ENCODE data around the gene MTPN. TPM values are rescaled to one million over a fixed set of nuclear protein-coding genes. Genes with fewer than 3 reads are reported as not detected.

The MTPN gene
- total and polyA plus RNA-seq, 9 donors, result 48.6 to 117 (median 101) TPM

DNA sequence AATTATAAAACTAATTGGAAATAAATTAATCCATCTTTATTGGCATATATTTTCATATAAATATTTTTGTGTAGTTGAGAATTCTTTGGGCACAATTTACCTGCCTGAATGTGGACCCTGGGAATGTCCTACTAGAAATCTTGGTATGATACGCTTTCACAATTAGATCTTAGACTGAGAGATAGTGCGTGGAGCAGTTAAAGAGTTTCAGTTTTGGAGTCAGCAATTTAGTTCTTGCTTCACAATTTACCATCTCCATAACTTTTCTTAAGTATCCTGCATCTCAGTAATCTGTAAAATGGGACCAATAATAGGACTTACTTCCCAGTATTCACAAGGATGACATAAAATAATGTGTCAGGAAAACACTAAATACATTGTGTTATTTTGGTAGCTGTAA lies 2.0 kb downstream of the MTPN start:
- DNase-seq, result no peak
- Histone ChIP-seq H3K27ac (ENCODE audit: low read length) (no peak overlapping the region), H3K27me3 (ENCODE audit: control insufficient read depth, insufficient read depth, low read length) (no peaks in the 10 kb centered on the region), H3K9me3 (replicated peaks; ENCODE audit: control insufficient read depth, low read depth, low read length) (no peaks in the 10 kb centered on the region), H3K36me3 (ENCODE audit: control insufficient read depth, insufficient read depth, low read length) (peaks cover 5% of the 10 kb centered on the region), H3K4me1 (ENCODE audit: control insufficient read depth, insufficient read depth, low read length) (peaks cover 8% of the 10 kb centered on the region), H3K4me3 (ENCODE audit: low read length) (no peak overlapping the region)
- no CpG with 5 or more reads among the region's 2 CpGs for WGBS (ENCODE audit: insufficient coverage)

GRCh38 chr7:135974667-135975066 lies 2.5 kb downstream of the MTPN start:
- Histone ChIP-seq H3K4me1 (ENCODE audit: control insufficient read depth, insufficient read depth, low read length) (peaks cover 8% of the 10 kb centered on the region), H3K4me3 (ENCODE audit: low read length) (no peak overlapping the region), H3K36me3 (ENCODE audit: control insufficient read depth, insufficient read depth, low read length) (peaks cover 5% of the 10 kb centered on the region), H3K9me3 (replicated peaks; ENCODE audit: control insufficient read depth, low read depth, low read length) (no peaks in the 10 kb centered on the region), H3K27me3 (ENCODE audit: control insufficient read depth, insufficient read depth, low read length) (no peaks in the 10 kb centered on the region), H3K27ac (ENCODE audit: low read length) (no peak overlapping the region)
- no peak for DNase-seq
- no CpG with 5 or more reads among the region's 1 CpG for WGBS (ENCODE audit: insufficient coverage)

GRCh38 chr7:135971366-135971725 lies 5.8 kb downstream of the MTPN start:
- peaks cover 5% of the 10 kb centered on the region for H3K4me1 ChIP-seq (ENCODE audit: control insufficient read depth, insufficient read depth, low read length)
- H3K27me3 ChIP-seq (ENCODE audit: control insufficient read depth, insufficient read depth, low read length), result no peaks in the 10 kb centered on the region
- H3K27ac ChIP-seq (ENCODE audit: low read length), result no peak overlapping the region
- H3K4me3 ChIP-seq (ENCODE audit: low read length), result no peak overlapping the region
- H3K36me3 ChIP-seq (ENCODE audit: control insufficient read depth, insufficient read depth, low read length), result peaks cover 6% of the 10 kb centered on the region
- H3K9me3 ChIP-seq (replicated peaks; ENCODE audit: control insufficient read depth, low read depth, low read length), result no peaks in the 10 kb centered on the region
- DNase-seq, result no peak

- H3K4me1 ChIP-seq (ENCODE audit: control insufficient read depth, insufficient read depth, low read length), result peaks cover 3% of the 10 kb centered on the region
These were observed 6.3 kb downstream of the MTPN start for GRCh38 chr7:135970682-135971365.

GRCh38 chr7:135970045-135970444 lies 7.1 kb downstream of the MTPN start:
- H3K4me3 ChIP-seq (ENCODE audit: low read length), result no peak overlapping the region
- no peak for DNase-seq
- H3K36me3 ChIP-seq (ENCODE audit: control insufficient read depth, insufficient read depth, low read length), result peaks cover 6% of the 10 kb centered on the region
- no peaks in the 10 kb centered on the region for H3K9me3 ChIP-seq (replicated peaks; ENCODE audit: control insufficient read depth, low read depth, low read length)
- no peaks in the 10 kb centered on the region for H3K4me1 ChIP-seq (ENCODE audit: control insufficient read depth, insufficient read depth, low read length)
- H3K27ac ChIP-seq (ENCODE audit: low read length), result no peak overlapping the region
- WGBS (ENCODE audit: insufficient coverage), result no CpG with 5 or more reads among the region's 3 CpGs
- no peaks in the 10 kb centered on the region for H3K27me3 ChIP-seq (ENCODE audit: control insufficient read depth, insufficient read depth, low read length)

More at GRCh38 chr7:135970682-135971365, 6.3 kb downstream of the MTPN start:
- 80% methylated on average over 1 of the region's 1 CpG for WGBS (ENCODE audit: insufficient coverage)
- H3K4me3 ChIP-seq (ENCODE audit: low read length), result no peak overlapping the region
- no peaks in the 10 kb centered on the region for H3K9me3 ChIP-seq (replicated peaks; ENCODE audit: control insufficient read depth, low read depth, low read length)
- H3K27ac ChIP-seq (ENCODE audit: low read length), result no peak overlapping the region
- H3K36me3 ChIP-seq (ENCODE audit: control insufficient read depth, insufficient read depth, low read length), result peaks cover 6% of the 10 kb centered on the region
- no peaks in the 10 kb centered on the region for H3K27me3 ChIP-seq (ENCODE audit: control insufficient read depth, insufficient read depth, low read length)
- peak; percentile 33 for DNase-seq

GRCh38 chr7:135966341-135967043 lies 10.7 kb downstream of the MTPN start:
- no peak for DNase-seq
- no peak overlapping the region for H3K27ac ChIP-seq (ENCODE audit: low read length)
- H3K9me3 ChIP-seq (replicated peaks; ENCODE audit: control insufficient read depth, low read depth, low read length), result no peaks in the 10 kb centered on the region
- WGBS (ENCODE audit: insufficient coverage), result 91% methylated on average over 6 of the region's 9 CpGs
- peaks cover 2% of the 10 kb centered on the region for H3K36me3 ChIP-seq (ENCODE audit: control insufficient read depth, insufficient read depth, low read length)
- no peaks in the 10 kb centered on the region for H3K27me3 ChIP-seq (ENCODE audit: control insufficient read depth, insufficient read depth, low read length)
- no peak overlapping the region for H3K4me3 ChIP-seq (ENCODE audit: low read length)
- no peaks in the 10 kb centered on the region for H3K4me1 ChIP-seq (ENCODE audit: control insufficient read depth, insufficient read depth, low read length)

DNA sequence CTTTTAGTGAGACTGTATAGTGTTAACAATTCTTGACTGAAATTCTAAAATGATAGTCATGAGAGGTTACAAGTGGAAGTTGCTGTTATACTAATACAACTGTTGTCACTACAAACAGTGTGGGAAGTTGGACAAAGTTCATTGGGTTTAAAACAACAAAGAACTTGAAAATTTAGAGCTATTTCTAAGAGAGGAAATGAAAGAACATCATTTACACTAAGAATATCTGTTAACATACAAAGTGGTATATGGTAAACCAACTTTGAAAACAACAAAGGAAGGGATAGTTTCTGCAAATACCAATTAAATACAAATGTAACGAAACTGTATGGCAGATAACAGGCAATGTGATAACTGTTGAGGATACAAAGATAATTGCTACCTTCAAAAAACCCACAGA lies 11.6 kb downstream of the MTPN start:
- no peaks in the 10 kb centered on the region for H3K9me3 ChIP-seq (replicated peaks; ENCODE audit: control insufficient read depth, low read depth, low read length)
- no peak overlapping the region for H3K4me3 ChIP-seq (ENCODE audit: low read length)
- H3K4me1 ChIP-seq (ENCODE audit: control insufficient read depth, insufficient read depth, low read length), result no peaks in the 10 kb centered on the region
- peaks cover 2% of the 10 kb centered on the region for H3K36me3 ChIP-seq (ENCODE audit: control insufficient read depth, insufficient read depth, low read length)
- no peak overlapping the region for H3K27ac ChIP-seq (ENCODE audit: low read length)
- no peaks in the 10 kb centered on the region for H3K27me3 ChIP-seq (ENCODE audit: control insufficient read depth, insufficient read depth, low read length)
- DNase-seq, result no peak
- WGBS (ENCODE audit: insufficient coverage), result no CpG with 5 or more reads among the region's 1 CpG

DNA sequence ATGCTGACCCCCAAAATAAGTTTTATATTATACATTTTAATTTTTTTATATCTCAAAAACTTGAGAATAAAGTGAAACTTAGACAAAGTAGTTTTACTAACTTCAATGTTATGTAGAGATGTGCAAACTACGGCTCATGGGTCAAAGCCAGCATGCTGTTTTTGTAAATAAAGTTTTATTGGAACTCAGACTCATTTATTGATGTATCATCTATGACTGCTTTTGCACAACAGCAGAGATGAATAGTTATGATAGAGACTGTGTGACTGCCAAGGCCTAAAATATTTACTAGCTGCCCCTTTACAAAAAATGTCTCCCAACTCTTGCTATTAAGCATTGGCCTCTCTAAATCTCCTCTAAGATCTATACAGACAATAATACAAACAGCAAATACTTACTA lies 12.4 kb downstream of the MTPN start:
- H3K27me3 ChIP-seq (ENCODE audit: control insufficient read depth, insufficient read depth, low read length), result no peaks in the 10 kb centered on the region
- H3K4me3 ChIP-seq (ENCODE audit: low read length), result no peak overlapping the region
- H3K27ac ChIP-seq (ENCODE audit: low read length), result no peak overlapping the region
- peaks cover 2% of the 10 kb centered on the region for H3K36me3 ChIP-seq (ENCODE audit: control insufficient read depth, insufficient read depth, low read length)
- H3K4me1 ChIP-seq (ENCODE audit: control insufficient read depth, insufficient read depth, low read length), result no peaks in the 10 kb centered on the region
- no peak for DNase-seq
- no CpG with 5 or more reads among the region's 1 CpG for WGBS (ENCODE audit: insufficient coverage)
- H3K9me3 ChIP-seq (replicated peaks; ENCODE audit: control insufficient read depth, low read depth, low read length), result no peaks in the 10 kb centered on the region

DNA sequence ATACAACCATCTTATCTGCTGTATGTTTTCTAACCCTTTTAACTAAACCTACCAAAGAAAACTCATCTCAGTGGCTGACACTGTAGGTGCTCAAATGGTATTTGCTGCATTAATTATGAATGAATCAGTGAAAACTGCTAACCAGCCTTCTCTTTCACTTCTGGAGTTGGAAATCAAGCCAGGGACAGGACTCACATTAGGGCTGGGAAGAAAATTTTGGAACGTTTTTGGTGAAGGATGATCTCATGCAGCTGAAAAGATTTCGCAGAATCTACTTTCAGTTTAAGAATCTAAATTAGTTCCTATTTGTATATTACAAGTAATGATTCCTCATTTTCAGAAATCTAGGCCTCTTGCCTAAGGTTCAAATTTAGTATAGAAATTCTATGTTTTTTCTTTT lies 12.9 kb downstream of the MTPN start:
- peak; percentile 38 for DNase-seq
- H3K27ac ChIP-seq (ENCODE audit: low read length), result no peak overlapping the region
- H3K9me3 ChIP-seq (replicated peaks; ENCODE audit: control insufficient read depth, low read depth, low read length), result no peaks in the 10 kb centered on the region
- no peaks in the 10 kb centered on the region for H3K27me3 ChIP-seq (ENCODE audit: control insufficient read depth, insufficient read depth, low read length)
- peaks cover 2% of the 10 kb centered on the region for H3K36me3 ChIP-seq (ENCODE audit: control insufficient read depth, insufficient read depth, low read length)
- no CpG with 5 or more reads among the region's 2 CpGs for WGBS (ENCODE audit: insufficient coverage)
- no peak overlapping the region for H3K4me3 ChIP-seq (ENCODE audit: low read length)
- no peaks in the 10 kb centered on the region for H3K4me1 ChIP-seq (ENCODE audit: control insufficient read depth, insufficient read depth, low read length)

DNA sequence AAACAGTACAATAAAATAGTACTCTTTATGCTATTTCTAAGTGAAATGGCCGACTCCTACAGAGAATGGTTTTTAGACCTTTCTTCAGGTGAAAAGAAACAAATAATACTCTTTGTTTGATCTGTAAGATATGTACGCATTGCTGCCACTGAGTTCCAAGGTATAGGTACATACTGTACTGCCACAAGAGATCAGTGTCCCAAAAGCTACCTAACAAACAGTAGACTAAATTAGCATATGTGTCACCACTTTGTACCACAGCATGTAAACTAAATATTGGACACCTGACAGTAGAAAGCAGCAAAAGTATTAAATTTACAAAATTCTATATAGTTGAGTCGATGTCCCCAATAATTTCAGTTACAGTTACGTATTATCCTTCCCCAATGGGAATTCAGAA lies 14.4 kb downstream of the MTPN start:
- Histone ChIP-seq H3K36me3 (ENCODE audit: control insufficient read depth, insufficient read depth, low read length) (peaks cover 2% of the 10 kb centered on the region), H3K9me3 (replicated peaks; ENCODE audit: control insufficient read depth, low read depth, low read length) (no peaks in the 10 kb centered on the region), H3K27me3 (ENCODE audit: control insufficient read depth, insufficient read depth, low read length) (no peaks in the 10 kb centered on the region), H3K27ac (ENCODE audit: low read length) (no peak overlapping the region), H3K4me1 (ENCODE audit: control insufficient read depth, insufficient read depth, low read length) (no peaks in the 10 kb centered on the region), H3K4me3 (ENCODE audit: low read length) (no peak overlapping the region)
- DNase-seq, result no peak
- no CpG with 5 or more reads among the region's 4 CpGs for WGBS (ENCODE audit: insufficient coverage)

Measured in muscle of leg (tissue), 11 donors.